ENCODE data around the gene ZNF862. TPM values are rescaled to one million over a fixed set of nuclear protein-coding genes. Genes with fewer than 3 reads are reported as not detected.
"Not testable (repeated sequence)": the region's sequence is repeated elsewhere in the genome, so short reads cannot be mapped to it uniquely, and the experiment has no call there.

Gene ZNF862
- total RNA-seq, 2 experiments from 2014 or later: 23.1 to 24.8 TPM

GRCh38 chr7:149823191-149823630 lies 15.0 kb upstream of the ZNF862 start:
- CTCF ChIA-PET: interaction anchor here (1.1 kb wide), 1 partner anchor 75 kb away, joined by 4 read pairs; no protein-coding TSS in a partner anchor
- H3K27ac Mint-ChIP-seq: no peak overlapping the region
- peaks cover 2% of the 10 kb centered on the region for H3K4me1 Mint-ChIP-seq
- no peak overlapping the region for H3K4me3 Mint-ChIP-seq
- no peaks in the 10 kb centered on the region for H3K27me3 Mint-ChIP-seq
- DNase-seq (no peak), ATAC-seq (no peak)
- H3K9me3 Mint-ChIP-seq (ENCODE audit: low read depth): no peaks in the 10 kb centered on the region
- H3K36me3 Mint-ChIP-seq: no peaks in the 10 kb centered on the region

GRCh38 chr7:149823631-149824199 lies 14.5 kb upstream of the ZNF862 start:
- H3K4me1 Mint-ChIP-seq: peaks cover 2% of the 10 kb centered on the region
- H3K36me3 Mint-ChIP-seq: no peaks in the 10 kb centered on the region
- H3K4me3 Mint-ChIP-seq: no peak overlapping the region
- H3K27ac Mint-ChIP-seq: no peak overlapping the region
- CTCF ChIA-PET: no interaction called here
- no peak for DNase-seq
- no peak for ATAC-seq
- H3K9me3 Mint-ChIP-seq (ENCODE audit: low read depth): no peaks in the 10 kb centered on the region
- H3K27me3 Mint-ChIP-seq: no peaks in the 10 kb centered on the region

GRCh38 chr7:149824301-149824741 lies 13.9 kb upstream of the ZNF862 start:
- DNase-seq (no peak), ATAC-seq (no peak)
- Mint-ChIP-seq H3K9me3 (ENCODE audit: low read depth) (no peaks in the 10 kb centered on the region), H3K27ac (no peak overlapping the region), H3K27me3 (no peaks in the 10 kb centered on the region), H3K4me3 (no peak overlapping the region), H3K36me3 (no peaks in the 10 kb centered on the region), H3K4me1 (peaks cover 2% of the 10 kb centered on the region)
- CTCF ChIA-PET: no interaction called here

- H3K4me3 Mint-ChIP-seq: no peak overlapping the region
- no peak overlapping the region for H3K27ac Mint-ChIP-seq
- H3K36me3 Mint-ChIP-seq: no peaks in the 10 kb centered on the region
- ATAC-seq (no peak), DNase-seq (no peak)
- peaks cover 2% of the 10 kb centered on the region for H3K4me1 Mint-ChIP-seq
- no peaks in the 10 kb centered on the region for H3K9me3 Mint-ChIP-seq (ENCODE audit: low read depth)
- H3K27me3 Mint-ChIP-seq: no peaks in the 10 kb centered on the region
- CTCF ChIA-PET: no interaction called here
Observed at GRCh38 chr7:149824748-149825566, 13.2 kb upstream of the ZNF862 start.

- H3K27me3 Mint-ChIP-seq: no peaks in the 10 kb centered on the region
- no peaks in the 10 kb centered on the region for H3K9me3 Mint-ChIP-seq (ENCODE audit: low read depth)
- DNase-seq (no peak), ATAC-seq (no peak)
- CTCF ChIA-PET: no interaction called here
- no peak overlapping the region for H3K27ac Mint-ChIP-seq
- peaks cover 2% of the 10 kb centered on the region for H3K4me1 Mint-ChIP-seq
- H3K4me3 Mint-ChIP-seq: no peak overlapping the region
- H3K36me3 Mint-ChIP-seq: no peaks in the 10 kb centered on the region
Observed at GRCh38 chr7:149825567-149826343, 12.4 kb upstream of the ZNF862 start.

GRCh38 chr7:149826344-149827088 lies 11.7 kb upstream of the ZNF862 start:
- no peak overlapping the region for H3K27ac Mint-ChIP-seq
- CTCF ChIA-PET: no interaction called here
- no peaks in the 10 kb centered on the region for H3K36me3 Mint-ChIP-seq
- H3K4me1 Mint-ChIP-seq: peaks cover 2% of the 10 kb centered on the region
- no peak for DNase-seq
- H3K4me3 Mint-ChIP-seq: no peak overlapping the region
- no peak for ATAC-seq
- H3K9me3 Mint-ChIP-seq (ENCODE audit: low read depth): no peaks in the 10 kb centered on the region
- H3K27me3 Mint-ChIP-seq: peaks cover under 1% of the 10 kb centered on the region

- CTCF ChIA-PET: no interaction called here
- Mint-ChIP-seq H3K36me3 (no peaks in the 10 kb centered on the region), H3K4me3 (no peak overlapping the region), H3K27me3 (peaks cover 5% of the 10 kb centered on the region), H3K27ac (no peak overlapping the region), H3K9me3 (ENCODE audit: low read depth) (no peaks in the 10 kb centered on the region), H3K4me1 (peaks cover 2% of the 10 kb centered on the region)
- no peak for DNase-seq
- ATAC-seq: no peak
Observed at GRCh38 chr7:149827089-149827981, 10.8 kb upstream of the ZNF862 start.

GRCh38 chr7:149828357-149829309 lies 9.5 kb upstream of the ZNF862 start:
- no peak for DNase-seq
- Mint-ChIP-seq H3K4me3 (no peak overlapping the region), H3K27me3 (peaks cover 9% of the 10 kb centered on the region), H3K9me3 (ENCODE audit: low read depth) (no peaks in the 10 kb centered on the region), H3K36me3 (no peaks in the 10 kb centered on the region), H3K27ac (no peak overlapping the region), H3K4me1 (peaks cover 2% of the 10 kb centered on the region)
- CTCF ChIA-PET: no interaction called here
- ATAC-seq: no peak

GRCh38 chr7:149830527-149830926 lies 7.6 kb upstream of the ZNF862 start:
- not testable (repeated sequence) for DNase-seq; ATAC-seq; H3K4me3 Mint-ChIP-seq; H3K27ac Mint-ChIP-seq; H3K9me3 Mint-ChIP-seq (ENCODE audit: low read depth); H3K36me3 Mint-ChIP-seq; H3K4me1 Mint-ChIP-seq
- peaks cover 20% of the 10 kb centered on the region for H3K27me3 Mint-ChIP-seq
- CTCF ChIA-PET: interaction anchor here (0.6 kb wide), 1 partner anchor 17 kb away, joined by 4 read pairs; no protein-coding TSS in a partner anchor

GRCh38 chr7:149830997-149831740 lies 7.0 kb upstream of the ZNF862 start:
- H3K27ac Mint-ChIP-seq: no peak overlapping the region
- no peaks in the 10 kb centered on the region for H3K36me3 Mint-ChIP-seq
- no peaks in the 10 kb centered on the region for H3K9me3 Mint-ChIP-seq (ENCODE audit: low read depth)
- peaks cover 20% of the 10 kb centered on the region for H3K27me3 Mint-ChIP-seq
- ATAC-seq (no peak), DNase-seq (no peak)
- CTCF ChIA-PET: interaction anchor here (0.6 kb wide), 1 partner anchor 17 kb away, joined by 4 read pairs; no protein-coding TSS in a partner anchor
- H3K4me3 Mint-ChIP-seq: no peak overlapping the region
- H3K4me1 Mint-ChIP-seq: peaks cover 2% of the 10 kb centered on the region

GRCh38 chr7:149831741-149832219 lies 6.4 kb upstream of the ZNF862 start:
- peaks cover 2% of the 10 kb centered on the region for H3K4me1 Mint-ChIP-seq
- no peaks in the 10 kb centered on the region for H3K36me3 Mint-ChIP-seq
- no peak for ATAC-seq
- no peak overlapping the region for H3K4me3 Mint-ChIP-seq
- DNase-seq: no peak
- H3K9me3 Mint-ChIP-seq (ENCODE audit: low read depth): no peaks in the 10 kb centered on the region
- peaks cover 23% of the 10 kb centered on the region for H3K27me3 Mint-ChIP-seq
- H3K27ac Mint-ChIP-seq: no peak overlapping the region
- CTCF ChIA-PET: no interaction called here
